Stimulated activated CD8-positive, alpha-beta memory T cell treated with anti-CD3 and anti-CD28 coated beads, Interleukin-15, amount 100 ng/mL, for 1 hour (primary cell): ENCODE results near the gene ZBTB7C.

Experiments
- DNase-seq: peaks from one replicate; pipeline ENCODE4 v3.0.0-alpha.2; 2020; ENCODE audit warnings: low read depth

The ZBTB7C gene

DNA sequence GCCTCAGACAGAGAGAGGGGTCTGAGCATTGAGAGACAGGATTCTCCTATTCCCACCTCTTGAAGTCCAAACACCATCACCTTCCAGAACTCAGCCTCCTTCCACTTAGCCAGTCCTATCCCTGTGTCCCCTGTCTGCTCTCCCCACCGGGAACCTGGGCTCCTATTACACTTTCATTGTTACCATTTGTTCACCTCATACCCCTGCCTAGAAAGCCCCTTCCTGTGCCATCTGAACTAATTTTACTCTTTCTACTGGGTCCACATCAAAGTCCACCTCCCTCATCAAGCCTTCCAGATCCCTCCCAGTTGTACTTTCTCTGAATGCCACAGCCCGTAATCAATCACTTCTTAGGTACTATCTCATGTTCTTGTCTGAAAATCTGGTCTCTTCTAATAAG lies 220.6 kb downstream of the ZBTB7C start:
- no peak for DNase-seq

GRCh38 chr18:48186861-48187260 lies 222.3 kb downstream of the ZBTB7C start:
- no peak for DNase-seq

DNA sequence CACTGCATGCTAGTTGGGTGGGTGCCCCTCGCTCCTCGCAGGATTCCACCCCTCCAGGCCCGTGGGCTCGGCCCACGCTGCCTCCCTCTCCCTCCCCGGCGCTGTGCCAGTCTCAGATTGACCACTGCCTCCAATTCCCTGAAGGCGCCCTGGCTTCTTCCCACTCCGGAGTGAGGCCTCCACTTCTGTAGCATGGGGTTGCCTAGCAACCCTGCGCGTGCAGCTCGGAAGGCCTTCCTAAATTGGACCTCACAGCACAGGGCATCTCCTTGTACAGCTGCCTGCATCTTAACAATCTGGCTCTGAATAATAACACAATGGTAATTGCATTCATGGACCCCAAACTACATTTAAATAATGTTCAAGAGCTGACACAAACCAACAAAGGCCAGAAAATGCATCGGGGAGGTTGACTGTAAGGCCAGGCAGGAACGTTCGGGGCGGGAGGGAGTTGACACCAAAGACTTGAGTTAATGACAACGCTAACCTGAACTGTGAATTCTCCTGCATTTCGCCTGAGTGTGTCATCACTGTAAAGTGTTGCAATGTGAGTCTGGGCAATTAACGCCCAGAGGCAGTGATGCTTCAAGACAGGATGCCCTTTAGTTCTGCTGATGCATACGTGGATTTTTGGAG lies 222.9 kb downstream of the ZBTB7C start:
- no peak for DNase-seq

GRCh38 chr18:48184118-48184517 lies 225.1 kb downstream of the ZBTB7C start:
- DNase-seq, result no peak

GRCh38 chr18:48183613-48184012 lies 225.6 kb downstream of the ZBTB7C start:
- no peak for DNase-seq

DNA sequence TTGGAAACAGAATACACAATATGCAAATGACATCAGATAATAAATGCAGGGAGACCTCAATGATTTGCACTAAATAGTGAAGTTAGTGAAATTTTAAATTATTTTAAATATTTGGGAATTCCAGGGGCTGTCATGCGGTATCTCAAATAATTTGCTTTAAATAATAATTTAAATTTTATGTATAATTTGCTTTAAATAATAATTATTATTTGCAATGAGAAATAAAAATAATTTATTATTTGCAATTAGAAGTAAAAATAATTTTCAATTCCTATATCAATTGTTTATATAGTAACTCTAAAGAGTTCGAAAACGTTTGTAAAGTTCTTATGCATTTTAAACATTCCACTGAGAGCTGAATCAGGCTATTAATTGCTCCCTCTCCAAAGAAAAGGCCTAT lies 226.4 kb downstream of the ZBTB7C start:
- DNase-seq, result no peak

DNA sequence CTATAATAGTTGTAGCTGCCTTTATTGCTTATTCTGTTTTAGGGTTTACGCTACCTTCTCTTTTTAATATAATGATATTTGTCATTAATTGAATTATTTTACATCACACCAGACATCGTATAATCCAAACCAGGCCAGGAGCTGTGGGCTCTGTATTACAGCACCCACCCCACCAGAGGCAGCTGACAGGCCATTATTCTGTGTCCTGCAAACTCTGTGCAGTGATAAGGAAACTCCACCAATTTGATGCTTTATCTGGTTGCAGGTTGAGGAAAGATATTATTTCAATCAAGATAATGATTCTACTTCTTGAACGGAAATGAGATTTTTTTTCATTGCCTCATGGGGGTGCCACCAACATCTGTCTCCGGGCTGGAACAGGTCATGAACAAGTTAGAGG lies 227.3 kb downstream of the ZBTB7C start:
- no peak for DNase-seq

DNA sequence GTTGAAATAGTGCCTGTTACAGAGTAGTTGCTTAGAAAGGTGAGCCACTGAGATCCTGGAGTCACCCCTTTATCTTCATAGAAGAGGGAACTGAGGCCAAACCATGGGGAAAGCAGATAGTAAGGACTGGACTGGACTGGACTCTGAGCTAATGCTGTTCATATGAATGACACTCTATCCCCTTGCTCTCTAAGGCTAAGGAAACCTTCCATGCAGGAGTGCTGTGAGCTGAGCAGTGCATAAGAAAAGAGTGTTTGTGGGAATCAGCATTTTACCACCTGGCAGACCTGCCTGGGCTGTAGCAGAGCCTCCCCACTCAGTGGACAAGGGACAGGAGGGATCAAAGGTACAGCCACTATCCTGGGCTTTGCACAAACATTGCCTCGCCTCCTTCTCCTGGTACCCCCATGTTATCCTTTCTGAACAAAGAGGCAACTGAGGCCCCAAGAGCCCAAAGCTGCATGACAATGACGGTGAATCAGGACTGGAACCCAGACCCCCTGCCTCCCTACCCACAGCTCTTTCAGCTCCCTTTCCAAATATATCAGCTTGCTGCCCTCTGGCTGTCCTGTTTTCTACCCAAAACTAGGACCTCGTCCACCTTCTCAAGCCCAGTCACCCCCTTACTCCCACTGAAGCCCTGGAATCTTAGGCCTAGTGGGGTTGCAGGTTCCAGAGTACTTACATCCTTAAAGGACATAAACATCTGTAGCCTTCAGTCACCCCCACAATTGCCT lies 227.9 kb downstream of the ZBTB7C start:
- no peak for DNase-seq

GRCh38 chr18:48179666-48180065 lies 229.5 kb downstream of the ZBTB7C start:
- no peak for DNase-seq

DNA sequence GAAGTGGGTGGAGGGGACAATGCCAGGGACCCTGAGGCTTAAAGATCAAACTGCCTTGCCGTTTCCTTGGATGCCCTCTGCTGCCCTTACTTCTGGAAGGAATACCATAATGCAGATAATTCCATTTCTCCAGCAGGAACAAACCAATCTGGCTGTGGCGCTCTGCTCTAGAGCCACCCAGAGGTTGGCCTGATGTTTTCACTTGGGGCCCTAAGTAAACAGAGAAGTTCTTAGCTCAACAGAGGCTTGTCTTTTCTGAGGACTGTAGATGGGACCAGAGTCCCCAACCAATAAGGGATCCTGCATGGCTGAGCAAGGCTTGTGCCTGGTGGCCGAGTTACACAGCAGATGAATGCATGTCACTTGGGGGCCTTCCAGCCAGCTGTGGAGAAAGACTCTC lies 230.2 kb downstream of the ZBTB7C start:
- no peak for DNase-seq

DNA sequence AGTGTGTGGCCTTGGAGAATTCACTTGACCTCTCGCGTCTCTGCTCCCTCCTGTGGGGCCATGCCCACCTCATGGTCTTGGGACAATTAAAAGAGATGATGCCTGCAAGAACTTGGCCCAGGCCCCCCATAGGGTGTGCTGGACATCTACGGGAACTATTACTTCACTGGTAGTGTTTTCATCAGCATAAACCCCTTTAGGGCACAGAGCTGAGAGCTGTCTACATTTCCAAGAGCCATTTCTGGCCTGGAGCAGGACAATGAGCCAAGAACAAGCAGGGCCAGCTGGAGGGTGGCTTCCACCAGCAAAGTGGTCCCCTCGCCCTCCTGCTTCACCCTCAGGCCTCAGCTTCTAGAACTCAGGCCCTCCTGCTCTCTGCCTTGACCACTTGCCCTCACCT lies 232.3 kb downstream of the ZBTB7C start:
- no peak for DNase-seq

- no peak for DNase-seq
Observed at GRCh38 chr18:48173557-48173956, 235.6 kb downstream of the ZBTB7C start.

- no peak for DNase-seq
Observed at GRCh38 chr18:48172226-48173006, 236.8 kb downstream of the ZBTB7C start.

DNA sequence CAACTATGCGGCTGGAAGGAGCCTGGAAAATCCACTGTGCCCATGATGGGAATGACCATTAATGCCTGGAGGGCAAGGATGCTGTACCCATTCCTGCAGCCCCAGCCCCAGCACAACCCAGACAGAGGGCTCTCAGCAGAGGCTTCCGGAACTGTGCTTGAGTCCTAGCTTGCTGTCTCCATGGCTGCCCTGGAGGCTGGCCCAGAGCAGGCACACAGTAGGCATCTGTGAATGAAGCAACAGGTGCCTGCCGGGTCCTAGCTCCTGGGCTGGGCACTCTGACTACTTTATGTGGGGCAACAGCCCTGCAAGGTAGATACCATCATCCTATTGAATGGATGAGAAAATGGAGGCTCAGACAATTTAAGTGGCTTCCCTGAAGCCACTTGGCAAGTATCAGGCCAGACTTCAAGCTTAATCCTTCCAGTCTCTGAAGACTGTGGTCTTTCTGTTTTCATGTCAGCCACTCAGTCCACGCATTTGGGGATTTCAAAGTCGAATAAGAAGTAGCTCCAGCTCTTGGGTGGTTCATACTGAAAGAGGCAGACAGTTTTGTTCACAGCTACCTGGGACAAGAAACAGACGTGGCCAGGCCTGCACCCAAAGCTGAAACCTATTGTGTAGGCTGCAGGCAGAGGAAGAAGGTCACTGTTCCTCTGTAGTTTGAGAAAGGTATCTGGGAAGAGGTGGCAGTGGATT lies 237.5 kb downstream of the ZBTB7C start:
- no peak for DNase-seq

GRCh38 chr18:48170651-48171050 lies 238.5 kb downstream of the ZBTB7C start:
- DNase-seq, result no peak

GRCh38 chr18:48168861-48169260 lies 240.3 kb downstream of the ZBTB7C start:
- no peak for DNase-seq

- no peak for DNase-seq
Observed at GRCh38 chr18:48167897-48168253, 241.3 kb downstream of the ZBTB7C start.

GRCh38 chr18:48166336-48166875 lies 242.8 kb downstream of the ZBTB7C start:
- DNase-seq, result no peak

DNA sequence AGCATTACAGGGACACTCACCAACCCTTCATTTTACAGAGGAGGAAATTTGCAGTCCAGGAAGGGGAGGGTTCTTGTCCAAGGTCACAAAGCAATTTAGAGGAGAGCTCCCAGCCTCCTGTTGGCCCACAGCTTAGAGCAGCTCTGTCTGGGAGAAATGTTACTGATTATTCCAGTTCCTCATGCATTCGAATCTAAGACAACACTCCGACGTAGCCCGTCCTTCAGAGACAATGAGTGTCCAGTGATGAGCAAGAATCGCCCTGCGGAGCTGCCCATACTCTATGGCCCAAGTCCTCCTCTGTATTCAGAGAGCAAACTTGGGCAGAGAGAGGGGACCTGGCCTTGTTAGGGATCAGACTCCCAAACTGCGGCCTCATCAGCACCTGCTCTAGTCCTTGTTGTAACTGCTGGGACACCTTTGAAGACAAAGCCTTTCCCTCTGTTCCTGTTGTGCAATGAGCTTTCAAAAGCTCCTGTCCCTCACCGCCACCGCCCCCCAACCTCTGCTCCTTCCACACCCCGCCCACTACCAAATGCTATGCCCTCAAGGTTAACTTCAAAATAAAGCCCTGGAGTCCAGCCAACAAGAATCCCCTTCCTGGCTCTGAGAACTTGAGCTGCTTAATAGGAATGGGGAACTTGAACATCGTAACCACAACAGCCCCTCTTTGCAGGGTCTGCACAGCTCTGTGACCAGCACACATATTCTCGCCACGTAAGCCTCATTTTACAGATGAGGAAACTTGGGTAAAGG lies 243.9 kb downstream of the ZBTB7C start:
- DNase-seq, result no peak

GRCh38 chr18:48164701-48165100 lies 244.5 kb downstream of the ZBTB7C start:
- DNase-seq, result no peak

GRCh38 chr18:48164116-48164515 lies 245.1 kb downstream of the ZBTB7C start:
- no peak for DNase-seq

DNA sequence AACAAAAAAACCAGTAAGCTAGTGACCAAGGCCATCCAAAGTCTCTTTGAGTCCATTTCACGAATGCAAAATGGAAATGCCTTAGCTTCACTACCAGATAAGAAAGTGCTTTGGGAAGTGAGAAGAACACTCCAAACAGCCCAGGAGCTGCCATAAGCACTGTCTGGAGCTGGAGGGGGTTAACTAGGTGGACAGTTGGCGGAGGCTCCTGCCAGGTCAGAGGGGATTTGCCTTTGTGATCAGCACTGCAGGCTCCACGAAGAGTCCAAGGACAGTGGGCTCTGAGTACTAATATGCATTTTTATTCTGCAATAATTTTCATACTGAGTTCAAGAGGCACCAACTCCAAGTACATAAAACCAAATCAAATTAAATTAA lies 245.5 kb downstream of the ZBTB7C start:
- DNase-seq, result no peak
